ENCODE results near the gene NPAS3.

DNA sequence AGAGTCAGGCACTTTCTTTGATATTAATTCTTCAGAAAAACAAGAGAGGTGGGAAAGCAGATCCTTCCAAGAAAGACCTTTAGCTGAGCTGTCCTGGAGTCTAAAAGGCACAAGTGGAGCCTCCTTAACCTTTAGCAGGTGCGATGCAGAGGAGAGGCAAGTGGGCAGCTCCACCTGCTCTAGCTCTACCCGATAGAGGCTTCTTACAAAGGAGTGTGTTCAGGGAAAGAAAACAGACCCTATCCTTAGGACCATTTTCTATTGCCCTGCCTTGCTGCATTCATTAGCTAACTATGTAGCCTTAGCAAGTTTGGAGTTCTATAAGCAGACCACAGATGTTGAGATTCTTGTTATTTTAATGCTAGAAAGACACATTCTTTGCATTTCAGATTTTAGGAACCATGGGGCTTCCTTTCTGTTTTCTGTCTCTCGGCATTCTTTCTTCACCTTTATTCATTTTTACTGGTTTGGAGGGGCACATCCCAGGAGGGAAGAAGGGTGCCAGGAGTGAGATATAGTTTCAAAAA, 797.7 kb downstream of the NPAS3 start:
- TF ChIP-seq, protein P1, sequence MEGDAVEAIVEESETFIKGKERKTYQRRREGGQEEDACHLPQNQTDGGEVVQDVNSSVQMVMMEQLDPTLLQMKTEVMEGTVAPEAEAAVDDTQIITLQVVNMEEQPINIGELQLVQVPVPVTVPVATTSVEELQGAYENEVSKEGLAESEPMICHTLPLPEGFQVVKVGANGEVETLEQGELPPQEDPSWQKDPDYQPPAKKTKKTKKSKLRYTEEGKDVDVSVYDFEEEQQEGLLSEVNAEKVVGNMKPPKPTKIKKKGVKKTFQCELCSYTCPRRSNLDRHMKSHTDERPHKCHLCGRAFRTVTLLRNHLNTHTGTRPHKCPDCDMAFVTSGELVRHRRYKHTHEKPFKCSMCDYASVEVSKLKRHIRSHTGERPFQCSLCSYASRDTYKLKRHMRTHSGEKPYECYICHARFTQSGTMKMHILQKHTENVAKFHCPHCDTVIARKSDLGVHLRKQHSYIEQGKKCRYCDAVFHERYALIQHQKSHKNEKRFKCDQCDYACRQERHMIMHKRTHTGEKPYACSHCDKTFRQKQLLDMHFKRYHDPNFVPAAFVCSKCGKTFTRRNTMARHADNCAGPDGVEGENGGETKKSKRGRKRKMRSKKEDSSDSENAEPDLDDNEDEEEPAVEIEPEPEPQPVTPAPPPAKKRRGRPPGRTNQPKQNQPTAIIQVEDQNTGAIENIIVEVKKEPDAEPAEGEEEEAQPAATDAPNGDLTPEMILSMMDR (IDR thresholded peaks at IDR 0.05; ENCODE audit: low read depth, low read length) = no peak
- no peak for TF ChIP-seq EZH2phosphoT487 (IDR thresholded peaks at IDR 0.05; ENCODE audit: low read depth)

Data from OCI-LY3 (cell line).